ENCODE results near the gene FOXP1.

- TF ChIP-seq POLR2A (IDR thresholded peaks at IDR 0.05): no peak
- peak in 1 of 2 donors; percentile 24 for TF ChIP-seq POLR2AphosphoS5 (IDR thresholded peaks at IDR 0.05; ENCODE audit: insufficient read depth in 1 of 2, low read depth in 1 of 2)
- no peak for TF ChIP-seq CTCF (IDR thresholded peaks at IDR 0.05)
These were observed at the start of gene FOXP1 for GRCh38 chr3:71583566-71584393.
